OCI-LY7 (cell line): ENCODE measurements around the gene HJV.
"Not testable (repeated sequence)": the region's sequence is repeated elsewhere in the genome, so short reads cannot be mapped to it uniquely, and the experiment has no call there.

Experiments used
- CTCF ChIP-seq: fragments of 200-600 bp; sonication (generic); conservative IDR thresholded peaks from 2 replicates; pipeline ENCODE4 v1.5.1; 2014; ENCODE audit warnings: mild to moderate bottlenecking, antibody characterized with exemption, low read length, moderate library complexity, mixed read lengths
- EZH2phosphoT487 ChIP-seq: fragments of 200-600 bp; sonication (generic); IDR thresholded peaks from 2 replicates; pipeline ENCODE4 v1.6.1; 2018; ENCODE audit warnings: low read depth, borderline replicate concordance, mild to moderate bottlenecking, mixed run types, antibody characterized with exemption, low read length, moderate library complexity, mixed read lengths

- TF ChIP-seq CTCF, EZH2phosphoT487: not testable (repeated sequence)
These were observed 4.4 kb upstream of the HJV start for GRCh38 chr1:146025787-146026495.
